ENCODE data around the gene IL17D. TPM values are rescaled to one million over a fixed set of nuclear protein-coding genes. Genes with fewer than 3 reads are reported as not detected.

The IL17D gene, protein sequence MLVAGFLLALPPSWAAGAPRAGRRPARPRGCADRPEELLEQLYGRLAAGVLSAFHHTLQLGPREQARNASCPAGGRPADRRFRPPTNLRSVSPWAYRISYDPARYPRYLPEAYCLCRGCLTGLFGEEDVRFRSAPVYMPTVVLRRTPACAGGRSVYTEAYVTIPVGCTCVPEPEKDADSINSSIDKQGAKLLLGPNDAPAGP
- total RNA-seq (2014; rRNA removed; shearing (Covaris generic)) (0.54 TPM in 1 of 2 replicates, not detected in the other), polyA plus RNA-seq (2016; fragmentation: Nextera tagmentation; extraction: Ambion mirVana) (0.28 and 0.51 TPM in 2 replicates)

DNA sequence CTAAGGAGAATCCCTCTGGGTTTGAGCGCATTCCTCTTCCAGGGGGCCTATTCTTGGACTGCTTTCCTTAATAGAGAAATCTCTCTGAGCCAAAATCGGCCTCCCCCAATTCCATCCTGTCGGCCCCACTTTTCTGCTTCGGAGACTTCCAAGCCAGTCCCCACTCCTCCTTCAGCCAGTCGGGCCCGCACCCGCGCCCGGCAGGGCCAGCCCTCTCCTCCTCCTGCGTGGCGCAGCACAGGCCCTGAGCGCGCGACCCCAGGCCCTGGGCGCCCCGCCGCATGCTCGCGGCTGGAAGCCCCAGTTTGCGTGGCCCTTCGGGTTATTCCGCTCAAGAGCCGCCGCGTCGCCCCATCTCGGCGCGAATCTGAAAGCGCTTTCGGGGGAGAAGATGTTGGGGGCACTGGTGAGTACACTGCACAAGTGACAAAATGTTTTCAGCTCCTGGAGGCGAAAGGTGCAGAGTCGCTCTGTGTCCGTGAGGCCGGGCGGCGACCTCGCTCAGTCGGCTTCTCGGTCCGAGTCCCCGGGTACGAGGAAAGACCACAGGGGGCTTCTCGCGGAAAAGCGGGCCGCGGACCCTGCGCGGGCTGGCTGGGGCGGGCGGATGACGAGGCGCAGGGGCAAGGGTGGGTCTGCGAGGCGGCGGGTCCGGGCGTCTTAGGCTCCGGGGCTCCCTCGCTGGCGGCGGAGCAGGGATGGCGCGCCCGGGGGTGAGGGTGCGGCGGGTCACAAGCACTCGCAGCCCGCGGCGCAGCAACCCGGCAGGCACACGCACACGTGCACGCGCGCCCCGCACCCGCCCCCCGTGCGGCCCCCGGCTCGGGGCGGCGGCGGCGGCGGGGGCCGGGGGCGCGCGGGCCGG is at the start of gene IL17D:
Gene IL17D (plus strand): TSS at position 785 of the 865 bp plus-strand sequence. CDS start 303 bp downstream, outside the sequence.
- TF ChIP-seq EZH2phosphoT487 (IDR thresholded peaks at IDR 0.05; ENCODE audit: insufficient read depth, low read depth) (no peak; the same call in 1 of the 2 replicates), EZH2 (IDR thresholded peaks at IDR 0.05; ENCODE audit: insufficient read depth, poor library complexity, severe bottlenecking) (peak; percentile 89)
- peak within 1 kb of the TSS; percentile 36; the same call in 1 of the 2 replicates for H3K9ac ChIP-seq
- no peaks in the 10 kb centered on the region for H3K79me2 ChIP-seq (ENCODE audit: insufficient read depth)
- in situ Hi-C loops (cut with MboI), result no loop called here
- DNase-seq, result peak; percentile 50
- H3K27ac ChIP-seq, result no peak within 1 kb of the TSS
- no peaks in the 10 kb centered on the region for H3K36me3 ChIP-seq (ENCODE audit: low read depth)
- H3K9me3 ChIP-seq (ENCODE audit: low read depth), result no peaks in the 10 kb centered on the region
- peak within 1 kb of the TSS; percentile 65 for H2AFZ ChIP-seq
- H4K20me1 ChIP-seq (ENCODE audit: insufficient read depth), result no peaks in the 10 kb centered on the region
- peaks cover 29% of the 10 kb centered on the region for H3K27me3 ChIP-seq (replicated peaks; ENCODE audit: insufficient read depth)
- H3K9me2 ChIP-seq (ENCODE audit: insufficient read depth), result no peaks in the 10 kb centered on the region
- 2 to 3% methylated on average over 58 to 66 of the region's 94 CpGs for WGBS, 2 experiments (ENCODE audit: low coverage in 1 of 2, low lambda C conversion rate in 2 of 2, missing lambda C conversion rate in 2 of 2)
- H3K4me1 ChIP-seq (ENCODE audit: insufficient read depth), result peaks cover 2% of the 10 kb centered on the region
- H3K4me3 ChIP-seq, result peak within 1 kb of the TSS; percentile 64
- peak within 1 kb of the TSS; percentile 78 for H3K4me2 ChIP-seq (ENCODE audit: unreplicated experiment)
- peaks cover 6% of the 10 kb centered on the region; the same call in 1 of the 2 replicates for H3F3A ChIP-seq (ENCODE audit: insufficient read depth)

DNA sequence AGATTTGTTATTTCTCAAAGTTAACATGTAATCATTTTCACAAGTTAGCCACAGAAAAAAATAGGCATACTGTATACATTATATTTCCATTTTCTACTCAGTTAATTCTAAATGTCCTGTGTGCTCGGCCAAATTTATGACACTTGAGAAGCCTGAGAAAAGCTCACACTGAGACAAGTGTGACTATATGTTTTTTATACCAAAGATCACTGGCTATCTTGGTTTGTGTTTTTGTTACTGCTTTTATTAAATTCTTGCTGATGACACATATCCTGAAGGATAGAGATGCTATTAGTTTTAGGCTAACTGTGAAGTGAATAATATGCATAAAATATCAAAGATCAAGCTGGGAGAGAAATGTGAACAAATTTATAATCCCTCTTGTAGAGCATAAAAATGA is 49.3 kb upstream of the IL17D start:
- Histone ChIP-seq H3K9me2 (ENCODE audit: insufficient read depth) (no peaks in the 10 kb centered on the region), H3K27ac (no peak overlapping the region), H4K20me1 (ENCODE audit: insufficient read depth) (no peaks in the 10 kb centered on the region), H3K27me3 (replicated peaks; ENCODE audit: insufficient read depth) (no peaks in the 10 kb centered on the region), H3K4me3 (no peak overlapping the region), H3F3A (ENCODE audit: insufficient read depth) (peaks cover 10% of the 10 kb centered on the region; the same call in 1 of the 2 replicates), H3K9me3 (ENCODE audit: low read depth) (no peaks in the 10 kb centered on the region), H3K36me3 (ENCODE audit: low read depth) (no peaks in the 10 kb centered on the region), H3K4me2 (ENCODE audit: unreplicated experiment) (no peak overlapping the region), H3K4me1 (ENCODE audit: insufficient read depth) (peaks cover 11% of the 10 kb centered on the region; the same call in 1 of the 2 replicates), H3K79me2 (ENCODE audit: insufficient read depth) (no peaks in the 10 kb centered on the region), H2AFZ (no peak overlapping the region), H3K9ac (no peak overlapping the region)
- 87 to 96% methylated on average over 1 of the region's 1 CpG for WGBS, 2 experiments (ENCODE audit: low coverage in 1 of 2, low lambda C conversion rate in 2 of 2, missing lambda C conversion rate in 2 of 2)
- DNase-seq, result peak; percentile 22
- in situ Hi-C loops (cut with MboI), result no loop called here
- TF ChIP-seq EZH2 (IDR thresholded peaks at IDR 0.05; ENCODE audit: insufficient read depth, poor library complexity, severe bottlenecking) (no peak), EZH2phosphoT487 (IDR thresholded peaks at IDR 0.05; ENCODE audit: insufficient read depth, low read depth) (no peak)

DNA sequence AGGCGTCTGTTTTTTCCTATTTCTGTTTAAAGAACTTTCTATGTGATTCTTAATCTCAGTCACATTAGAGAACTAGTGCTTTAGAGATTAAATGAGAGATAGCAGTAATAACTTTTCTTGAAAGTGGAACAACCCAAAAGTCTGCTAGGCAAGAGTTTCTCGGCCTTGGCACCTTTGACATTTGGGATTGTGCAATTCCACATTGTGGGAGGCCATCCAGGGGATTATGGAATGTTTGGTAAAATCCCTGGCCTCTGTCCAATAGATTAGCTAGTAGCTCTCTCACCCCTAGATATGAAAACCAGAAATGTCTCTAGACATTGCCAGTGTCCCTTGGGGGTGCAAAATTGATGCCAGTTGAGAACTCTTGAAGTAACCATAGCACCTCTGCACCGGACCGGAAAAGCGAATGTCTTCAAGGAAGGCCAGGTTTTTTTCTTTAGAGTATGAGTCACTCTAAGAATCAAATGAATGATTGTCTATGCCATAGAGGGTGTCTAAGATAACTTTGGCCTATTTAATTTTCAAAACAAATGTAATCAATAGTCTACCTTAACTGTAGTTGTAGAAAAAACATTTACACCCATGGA is 45.0 kb upstream of the IL17D start:
- H3K4me1 ChIP-seq (ENCODE audit: insufficient read depth), result peaks cover 11% of the 10 kb centered on the region; the same call in 1 of the 2 replicates
- H3K27me3 ChIP-seq (replicated peaks; ENCODE audit: insufficient read depth), result no peaks in the 10 kb centered on the region
- no peak for DNase-seq
- H3K36me3 ChIP-seq (ENCODE audit: low read depth), result no peaks in the 10 kb centered on the region
- no peak overlapping the region for H3K4me2 ChIP-seq (ENCODE audit: unreplicated experiment)
- H3K9ac ChIP-seq, result no peak overlapping the region
- peaks cover 7% of the 10 kb centered on the region; the same call in 1 of the 2 replicates for H3F3A ChIP-seq (ENCODE audit: insufficient read depth)
- no peaks in the 10 kb centered on the region for H3K9me2 ChIP-seq (ENCODE audit: insufficient read depth)
- H4K20me1 ChIP-seq (ENCODE audit: insufficient read depth), result no peaks in the 10 kb centered on the region
- in situ Hi-C loops (cut with MboI), result no loop called here
- H3K4me3 ChIP-seq, result no peak overlapping the region
- TF ChIP-seq EZH2phosphoT487 (IDR thresholded peaks at IDR 0.05; ENCODE audit: insufficient read depth, low read depth), result no peak
- TF ChIP-seq EZH2 (IDR thresholded peaks at IDR 0.05; ENCODE audit: insufficient read depth, poor library complexity, severe bottlenecking), result no peak
- H3K27ac ChIP-seq, result no peak overlapping the region
- WGBS, 2 experiments (ENCODE audit: low coverage in 1 of 2, low lambda C conversion rate in 2 of 2, missing lambda C conversion rate in 2 of 2), result 63 to 67% methylated on average over 5 of the region's 5 CpGs
- H3K9me3 ChIP-seq (ENCODE audit: low read depth), result no peaks in the 10 kb centered on the region
- H2AFZ ChIP-seq, result no peak overlapping the region
- H3K79me2 ChIP-seq (ENCODE audit: insufficient read depth), result no peaks in the 10 kb centered on the region

DNA sequence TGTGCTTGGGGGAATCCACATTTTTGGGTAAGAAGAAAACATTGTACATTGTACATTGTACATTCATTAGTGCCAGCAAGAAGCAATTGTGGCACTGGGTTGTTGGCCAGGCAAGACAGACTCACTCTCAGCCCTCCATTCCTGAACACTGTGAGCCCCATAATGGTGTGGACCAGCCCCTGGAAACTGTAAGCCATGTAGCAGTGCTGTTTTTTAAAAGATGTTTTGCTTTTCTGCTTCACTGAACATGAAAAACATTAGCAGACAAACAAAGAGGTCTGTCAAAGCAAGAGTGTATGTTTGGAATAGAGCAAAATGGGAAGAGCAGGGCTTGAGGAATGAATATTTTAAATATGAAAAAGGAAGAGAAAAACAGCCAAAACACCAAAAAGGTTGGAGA is 39.1 kb upstream of the IL17D start:
- Histone ChIP-seq H3K9me3 (ENCODE audit: low read depth) (no peaks in the 10 kb centered on the region), H2AFZ (no peak overlapping the region), H4K20me1 (ENCODE audit: insufficient read depth) (no peaks in the 10 kb centered on the region), H3K4me1 (ENCODE audit: insufficient read depth) (no peaks in the 10 kb centered on the region), H3K36me3 (ENCODE audit: low read depth) (no peaks in the 10 kb centered on the region), H3F3A (ENCODE audit: insufficient read depth) (no peaks in the 10 kb centered on the region), H3K4me2 (ENCODE audit: unreplicated experiment) (no peak overlapping the region), H3K9ac (no peak overlapping the region), H3K79me2 (ENCODE audit: insufficient read depth) (no peaks in the 10 kb centered on the region), H3K27me3 (replicated peaks; ENCODE audit: insufficient read depth) (no peaks in the 10 kb centered on the region), H3K27ac (no peak overlapping the region), H3K9me2 (ENCODE audit: insufficient read depth) (no peaks in the 10 kb centered on the region), H3K4me3 (no peak overlapping the region)
- DNase-seq, result no peak
- no peak for TF ChIP-seq EZH2 (IDR thresholded peaks at IDR 0.05; ENCODE audit: insufficient read depth, poor library complexity, severe bottlenecking)
- TF ChIP-seq EZH2phosphoT487 (IDR thresholded peaks at IDR 0.05; ENCODE audit: insufficient read depth, low read depth), result no peak
- in situ Hi-C loops (cut with MboI), result no loop called here

Data from GM23248 (cell line).